ENCODE measurements around the gene HOXB13.
A peak's percentile ranks its signal among the peaks of the same experiment; 100 is the strongest.

The HOXB13 gene

GRCh38 chr17:48728232-48729231 is at the start of gene HOXB13:
Gene HOXB13, minus strand, starts transcription at chr17:48728750. Its CDS starts 157 bp downstream, at chr17:48728593.
- Histone ChIP-seq H3K36me3 (ENCODE audit: control insufficient read depth in 2 of 2, insufficient read depth in 2 of 2, low read length in 2 of 2) (peaks cover 0 to 2% of the 10 kb centered on the region in 2 donors), H3K9ac (ENCODE audit: low read depth in 1 of 2, low read length in 2 of 2) (peak within 1 kb of the TSS; percentile 87 to 88), H3K4me1 (ENCODE audit: control insufficient read depth in 2 of 2, insufficient read depth in 2 of 2, low read length in 2 of 2) (peaks cover 22% of the 10 kb centered on the region in 2 donors), H3K27ac (ENCODE audit: low read depth in 2 of 2, low read length in 2 of 2) (peak within 1 kb of the TSS; percentile 91 to 97), H3K4me3 (ENCODE audit: low read length in 2 of 2) (peak within 1 kb of the TSS; percentile 65 to 78), H3K9me3 (ENCODE audit: control insufficient read depth in 2 of 2, low read length in 2 of 2) (no peaks in the 10 kb centered on the region), H3K27me3 (ENCODE audit: control insufficient read depth in 2 of 2, insufficient read depth in 2 of 2, low read length in 2 of 2) (peaks cover 22 to 40% of the 10 kb centered on the region in 2 donors)

GRCh38 chr17:48776602-48777001 is 48.1 kb upstream of the HOXB13 start:
- H3K27ac ChIP-seq (ENCODE audit: low read depth in 2 of 2, low read length in 2 of 2) = no peak overlapping the region
- H3K9ac ChIP-seq (ENCODE audit: low read depth in 1 of 2, low read length in 2 of 2) = no peak overlapping the region
- H3K4me1 ChIP-seq (ENCODE audit: control insufficient read depth in 2 of 2, insufficient read depth in 2 of 2, low read length in 2 of 2) = peaks cover 0 to 5% of the 10 kb centered on the region in 2 donors
- no peaks in the 10 kb centered on the region for H3K9me3 ChIP-seq (ENCODE audit: control insufficient read depth in 2 of 2, low read length in 2 of 2)
- no peak overlapping the region for H3K4me3 ChIP-seq (ENCODE audit: low read length in 2 of 2)
- H3K36me3 ChIP-seq (ENCODE audit: control insufficient read depth in 2 of 2, insufficient read depth in 2 of 2, low read length in 2 of 2) = no peaks in the 10 kb centered on the region
- peaks cover 0 to 1% of the 10 kb centered on the region in 2 donors for H3K27me3 ChIP-seq (ENCODE audit: control insufficient read depth in 2 of 2, insufficient read depth in 2 of 2, low read length in 2 of 2)

GRCh38 chr17:48773245-48773644 is 44.7 kb upstream of the HOXB13 start:
- Histone ChIP-seq H3K4me3 (ENCODE audit: low read length in 2 of 2) (no peak overlapping the region), H3K36me3 (ENCODE audit: control insufficient read depth in 2 of 2, insufficient read depth in 2 of 2, low read length in 2 of 2) (no peaks in the 10 kb centered on the region), H3K27ac (ENCODE audit: low read depth in 2 of 2, low read length in 2 of 2) (no peak overlapping the region), H3K9me3 (ENCODE audit: control insufficient read depth in 2 of 2, low read length in 2 of 2) (no peaks in the 10 kb centered on the region), H3K9ac (ENCODE audit: low read depth in 1 of 2, low read length in 2 of 2) (no peak overlapping the region), H3K27me3 (ENCODE audit: control insufficient read depth in 2 of 2, insufficient read depth in 2 of 2, low read length in 2 of 2) (no peaks in the 10 kb centered on the region), H3K4me1 (ENCODE audit: control insufficient read depth in 2 of 2, insufficient read depth in 2 of 2, low read length in 2 of 2) (peaks cover 0 to 7% of the 10 kb centered on the region in 2 donors)

- H3K4me3 ChIP-seq (ENCODE audit: low read length in 2 of 2) = no peak overlapping the region
- no peak overlapping the region for H3K9ac ChIP-seq (ENCODE audit: low read depth in 1 of 2, low read length in 2 of 2)
- peaks cover 0 to 7% of the 10 kb centered on the region in 2 donors for H3K4me1 ChIP-seq (ENCODE audit: control insufficient read depth in 2 of 2, insufficient read depth in 2 of 2, low read length in 2 of 2)
- no peak overlapping the region for H3K27ac ChIP-seq (ENCODE audit: low read depth in 2 of 2, low read length in 2 of 2)
- H3K9me3 ChIP-seq (ENCODE audit: control insufficient read depth in 2 of 2, low read length in 2 of 2) = no peaks in the 10 kb centered on the region
- H3K36me3 ChIP-seq (ENCODE audit: control insufficient read depth in 2 of 2, insufficient read depth in 2 of 2, low read length in 2 of 2) = no peaks in the 10 kb centered on the region
- no peaks in the 10 kb centered on the region for H3K27me3 ChIP-seq (ENCODE audit: control insufficient read depth in 2 of 2, insufficient read depth in 2 of 2, low read length in 2 of 2)
Measured at GRCh38 chr17:48770954-48771353, 42.4 kb upstream of the HOXB13 start.

- H3K36me3 ChIP-seq (ENCODE audit: control insufficient read depth in 2 of 2, insufficient read depth in 2 of 2, low read length in 2 of 2) = no peaks in the 10 kb centered on the region
- H3K9ac ChIP-seq (ENCODE audit: low read depth in 1 of 2, low read length in 2 of 2) = no peak overlapping the region
- peaks cover 0 to 7% of the 10 kb centered on the region in 2 donors for H3K4me1 ChIP-seq (ENCODE audit: control insufficient read depth in 2 of 2, insufficient read depth in 2 of 2, low read length in 2 of 2)
- no peak overlapping the region for H3K27ac ChIP-seq (ENCODE audit: low read depth in 2 of 2, low read length in 2 of 2)
- H3K27me3 ChIP-seq (ENCODE audit: control insufficient read depth in 2 of 2, insufficient read depth in 2 of 2, low read length in 2 of 2) = no peaks in the 10 kb centered on the region
- H3K4me3 ChIP-seq (ENCODE audit: low read length in 2 of 2) = no peak overlapping the region
- H3K9me3 ChIP-seq (ENCODE audit: control insufficient read depth in 2 of 2, low read length in 2 of 2) = no peaks in the 10 kb centered on the region
Measured at GRCh38 chr17:48769009-48769675, 40.6 kb upstream of the HOXB13 start.

GRCh38 chr17:48767263-48767774 is 38.8 kb upstream of the HOXB13 start:
- no peaks in the 10 kb centered on the region for H3K9me3 ChIP-seq (ENCODE audit: control insufficient read depth in 2 of 2, low read length in 2 of 2)
- no peak overlapping the region for H3K9ac ChIP-seq (ENCODE audit: low read depth in 1 of 2, low read length in 2 of 2)
- no peak overlapping the region for H3K27ac ChIP-seq (ENCODE audit: low read depth in 2 of 2, low read length in 2 of 2)
- H3K27me3 ChIP-seq (ENCODE audit: control insufficient read depth in 2 of 2, insufficient read depth in 2 of 2, low read length in 2 of 2) = peaks cover 0 to 2% of the 10 kb centered on the region in 2 donors
- H3K4me3 ChIP-seq (ENCODE audit: low read length in 2 of 2) = no peak overlapping the region
- no peaks in the 10 kb centered on the region for H3K36me3 ChIP-seq (ENCODE audit: control insufficient read depth in 2 of 2, insufficient read depth in 2 of 2, low read length in 2 of 2)
- H3K4me1 ChIP-seq (ENCODE audit: control insufficient read depth in 2 of 2, insufficient read depth in 2 of 2, low read length in 2 of 2) = peaks cover 0 to 2% of the 10 kb centered on the region in 2 donors

GRCh38 chr17:48761114-48761513 is 32.6 kb upstream of the HOXB13 start:
- Histone ChIP-seq H3K36me3 (ENCODE audit: control insufficient read depth in 2 of 2, insufficient read depth in 2 of 2, low read length in 2 of 2) (no peaks in the 10 kb centered on the region), H3K27ac (ENCODE audit: low read depth in 2 of 2, low read length in 2 of 2) (peak overlapping the region; percentile 69 to 80), H3K9ac (ENCODE audit: low read depth in 1 of 2, low read length in 2 of 2) (peak overlapping the region in 1 of 2 donors; percentile 41), H3K4me3 (ENCODE audit: low read length in 2 of 2) (no peak overlapping the region), H3K4me1 (ENCODE audit: control insufficient read depth in 2 of 2, insufficient read depth in 2 of 2, low read length in 2 of 2) (peaks cover 26 to 33% of the 10 kb centered on the region in 2 donors), H3K27me3 (ENCODE audit: control insufficient read depth in 2 of 2, insufficient read depth in 2 of 2, low read length in 2 of 2) (peaks cover 0 to 10% of the 10 kb centered on the region in 2 donors), H3K9me3 (ENCODE audit: control insufficient read depth in 2 of 2, low read length in 2 of 2) (no peaks in the 10 kb centered on the region)

- Histone ChIP-seq H3K4me1 (ENCODE audit: control insufficient read depth in 2 of 2, insufficient read depth in 2 of 2, low read length in 2 of 2) (peaks cover 26 to 33% of the 10 kb centered on the region in 2 donors), H3K9ac (ENCODE audit: low read depth in 1 of 2, low read length in 2 of 2) (peak overlapping the region in 1 of 2 donors; percentile 41), H3K4me3 (ENCODE audit: low read length in 2 of 2) (no peak overlapping the region), H3K27ac (ENCODE audit: low read depth in 2 of 2, low read length in 2 of 2) (peak overlapping the region; percentile 69 to 80), H3K9me3 (ENCODE audit: control insufficient read depth in 2 of 2, low read length in 2 of 2) (no peaks in the 10 kb centered on the region), H3K27me3 (ENCODE audit: control insufficient read depth in 2 of 2, insufficient read depth in 2 of 2, low read length in 2 of 2) (peaks cover 0 to 11% of the 10 kb centered on the region in 2 donors), H3K36me3 (ENCODE audit: control insufficient read depth in 2 of 2, insufficient read depth in 2 of 2, low read length in 2 of 2) (no peaks in the 10 kb centered on the region)
Measured at GRCh38 chr17:48760411-48760810, 31.9 kb upstream of the HOXB13 start.

- Histone ChIP-seq H3K4me3 (ENCODE audit: low read length in 2 of 2) (no peak overlapping the region), H3K27me3 (ENCODE audit: control insufficient read depth in 2 of 2, insufficient read depth in 2 of 2, low read length in 2 of 2) (peaks cover 8 to 21% of the 10 kb centered on the region in 2 donors), H3K4me1 (ENCODE audit: control insufficient read depth in 2 of 2, insufficient read depth in 2 of 2, low read length in 2 of 2) (peaks cover 32 to 33% of the 10 kb centered on the region in 2 donors)
Measured at GRCh38 chr17:48759288-48759687, 30.7 kb upstream of the HOXB13 start.

More at GRCh38 chr17:48759288-48759687, 30.7 kb upstream of the HOXB13 start:
- Histone ChIP-seq H3K36me3 (ENCODE audit: control insufficient read depth in 2 of 2, insufficient read depth in 2 of 2, low read length in 2 of 2) (no peaks in the 10 kb centered on the region), H3K9me3 (ENCODE audit: control insufficient read depth in 2 of 2, low read length in 2 of 2) (no peaks in the 10 kb centered on the region), H3K27ac (ENCODE audit: low read depth in 2 of 2, low read length in 2 of 2) (peak overlapping the region in 1 of 2 donors; percentile 5), H3K9ac (ENCODE audit: low read depth in 1 of 2, low read length in 2 of 2) (no peak overlapping the region)
